HEK293 (cell line): ENCODE measurements around the gene DIABLO.

Experiments
- CTCF ChIP-seq: fragments of 450-650 bp; formaldehyde crosslinking; IDR thresholded peaks from 2 replicates; pipeline ENCODE4 v1.5.1; 2016; ENCODE audit warnings: missing biosample characterization, missing genetic modification characterization
- FEZF1 ChIP-seq: fragments of 450-650 bp; formaldehyde crosslinking; IDR thresholded peaks from 2 replicates; pipeline ENCODE4 v1.5.1; 2016; ENCODE audit warnings: missing biosample characterization, missing genetic modification characterization
- GLI2 ChIP-seq: fragments of 450-650 bp; formaldehyde crosslinking; IDR thresholded peaks from 2 replicates; pipeline ENCODE4; 2017; ENCODE audit warnings: missing biosample characterization, missing genetic modification characterization, low read depth, borderline replicate concordance
- HOXA7 ChIP-seq: sonication (generic); formaldehyde crosslinking; IDR thresholded peaks from 2 replicates; pipeline ENCODE4 v1.8.1; 2022; ENCODE audit warnings: missing genetic modification reagents, borderline replicate concordance
- INSM2 ChIP-seq: fragments of 450-650 bp; formaldehyde crosslinking; IDR thresholded peaks from 2 replicates; pipeline ENCODE4 v1.5.1; 2016; ENCODE audit warnings: missing biosample characterization, missing genetic modification characterization
- KLF1 ChIP-seq: fragments of 450-650 bp; formaldehyde crosslinking; IDR thresholded peaks from 2 replicates; pipeline ENCODE4 v1.5.1; 2016; ENCODE audit warnings: missing biosample characterization, missing genetic modification characterization
- OVOL3 ChIP-seq: fragments of 450-650 bp; formaldehyde crosslinking; IDR thresholded peaks from 2 replicates; pipeline ENCODE4 v1.5.1; 2016; ENCODE audit warnings: missing biosample characterization, missing genetic modification characterization
- SALL2 ChIP-seq: fragments of 450-650 bp; formaldehyde crosslinking; IDR thresholded peaks from 2 replicates; pipeline ENCODE4 v1.5.0; 2017; ENCODE audit warnings: missing biosample characterization, mild to moderate bottlenecking, missing genetic modification characterization, borderline replicate concordance
- SETDB1 ChIP-seq: IDR thresholded peaks from one replicate; pipeline ENCODE4 v1.6.1; 2017; ENCODE audit warnings: mild to moderate bottlenecking, low read length, moderate library complexity, mixed read lengths; ENCODE audit not compliant: insufficient read length
- TCF7L2 ChIP-seq: IDR thresholded peaks from 2 replicates; pipeline ENCODE4 v1.6.1; 2011; ENCODE audit warnings: low read depth, mild to moderate bottlenecking, inconsistent platforms, low read length, moderate library complexity, borderline replicate concordance
- TRIM28 ChIP-seq: IDR thresholded peaks from 2 replicates; pipeline ENCODE4 v1.6.1; 2011; ENCODE audit warnings: low read length, control low read depth, borderline replicate concordance
- ZFP41 ChIP-seq: fragments of 450-650 bp; formaldehyde crosslinking; IDR thresholded peaks from 2 replicates; pipeline ENCODE4 v1.5.1; 2016; ENCODE audit warnings: missing biosample characterization, missing genetic modification characterization, borderline replicate concordance
- ZNF112 ChIP-seq: fragments of 450-650 bp; formaldehyde crosslinking; IDR thresholded peaks from 2 replicates; pipeline ENCODE4 v1.5.0; 2017; ENCODE audit warnings: missing biosample characterization, missing genetic modification characterization
- ZNF174 ChIP-seq: fragments of 450-650 bp; formaldehyde crosslinking; IDR thresholded peaks from 2 replicates; pipeline ENCODE4 v1.5.0; 2017; ENCODE audit warnings: missing biosample characterization, mild to moderate bottlenecking, missing genetic modification characterization
- ZNF2 ChIP-seq: fragments of 450-650 bp; formaldehyde crosslinking; IDR thresholded peaks from 2 replicates; pipeline ENCODE4 v1.5.1; 2016; ENCODE audit warnings: missing biosample characterization, missing genetic modification characterization
- ZNF266 ChIP-seq: fragments of 450-650 bp; formaldehyde crosslinking; IDR thresholded peaks from 2 replicates; pipeline ENCODE4 v1.5.1; 2016; ENCODE audit warnings: missing biosample characterization, missing genetic modification characterization, low read depth
- ZNF302 ChIP-seq: fragments of 450-650 bp; formaldehyde crosslinking; IDR thresholded peaks from 2 replicates; pipeline ENCODE4 v1.5.1; 2016; ENCODE audit warnings: missing biosample characterization, missing genetic modification characterization, low read depth
- ZNF324 ChIP-seq: fragments of 450-650 bp; formaldehyde crosslinking; IDR thresholded peaks from 2 replicates; pipeline ENCODE4 v1.5.1; 2016; ENCODE audit warnings: missing biosample characterization, missing genetic modification characterization
- ZNF473 ChIP-seq: fragments of 450-650 bp; formaldehyde crosslinking; IDR thresholded peaks from 2 replicates; pipeline ENCODE4 v1.5.1; 2017; ENCODE audit warnings: missing biosample characterization, missing genetic modification characterization
- ZNF513 ChIP-seq: fragments of 450-650 bp; IDR thresholded peaks from 2 replicates; pipeline ENCODE4 v1.5.1; 2018; ENCODE audit warnings: missing biosample characterization, missing genetic modification characterization
- ZNF514 ChIP-seq: fragments of 450-650 bp; formaldehyde crosslinking; IDR thresholded peaks from 2 replicates; pipeline ENCODE4 v1.5.1; 2016; ENCODE audit warnings: missing biosample characterization, missing genetic modification characterization
- ZNF544 ChIP-seq: fragments of 450-650 bp; formaldehyde crosslinking; IDR thresholded peaks from 2 replicates; pipeline ENCODE4 v1.5.0; 2017; ENCODE audit warnings: missing biosample characterization, missing genetic modification characterization
- ZNF558 ChIP-seq: fragments of 450-650 bp; formaldehyde crosslinking; IDR thresholded peaks from 2 replicates; pipeline ENCODE4 v1.5.1; 2016; ENCODE audit warnings: missing biosample characterization, missing genetic modification characterization
- ZNF580 ChIP-seq: fragments of 450-650 bp; formaldehyde crosslinking; IDR thresholded peaks from 2 replicates; pipeline ENCODE4 v1.5.1; 2016; ENCODE audit warnings: missing biosample characterization, missing genetic modification characterization
- ZNF596 ChIP-seq: fragments of 450-650 bp; IDR thresholded peaks from 2 replicates; pipeline ENCODE4 v1.5.0; 2018; ENCODE audit warnings: missing biosample characterization, mild to moderate bottlenecking, missing genetic modification characterization, moderate library complexity
- ZNF621 ChIP-seq: fragments of 450-650 bp; formaldehyde crosslinking; IDR thresholded peaks from 2 replicates; pipeline ENCODE4 v1.5.1; 2017; ENCODE audit warnings: missing biosample characterization, missing genetic modification characterization
- ZNF664 ChIP-seq: fragments of 450-650 bp; formaldehyde crosslinking; IDR thresholded peaks from 2 replicates; pipeline ENCODE4 v1.5.1; 2016; ENCODE audit warnings: missing biosample characterization, missing genetic modification characterization
- ZNF704 ChIP-seq: fragments of 450-650 bp; formaldehyde crosslinking; IDR thresholded peaks from 2 replicates; pipeline ENCODE4 v1.5.1; 2016; ENCODE audit warnings: missing biosample characterization, missing genetic modification characterization
- ZNF747 ChIP-seq: fragments of 450-650 bp; formaldehyde crosslinking; IDR thresholded peaks from 2 replicates; pipeline ENCODE4 v1.5.1; 2016; ENCODE audit warnings: missing biosample characterization, missing genetic modification characterization
- ZNF776 ChIP-seq: fragments of 450-650 bp; formaldehyde crosslinking; IDR thresholded peaks from 2 replicates; pipeline ENCODE4 v1.5.0; 2017; ENCODE audit warnings: missing biosample characterization, missing genetic modification characterization, borderline replicate concordance
- ZNF785 ChIP-seq: fragments of 450-650 bp; formaldehyde crosslinking; IDR thresholded peaks from 2 replicates; pipeline ENCODE4 v1.5.1; 2016; ENCODE audit warnings: missing biosample characterization, missing genetic modification characterization
- ZNF830 ChIP-seq: fragments of 450-650 bp; IDR thresholded peaks from 2 replicates; pipeline ENCODE4 v1.5.0; 2018; ENCODE audit warnings: missing biosample characterization, missing genetic modification characterization, low read depth, mild to moderate bottlenecking, moderate library complexity
- ZNF843 ChIP-seq: fragments of 450-650 bp; formaldehyde crosslinking; IDR thresholded peaks from 2 replicates; pipeline ENCODE4 v1.5.1; 2016; ENCODE audit warnings: missing biosample characterization, missing genetic modification characterization
- ZSCAN30 ChIP-seq: fragments of 450-650 bp; IDR thresholded peaks from 2 replicates; pipeline ENCODE4 v1.5.1; 2018; ENCODE audit warnings: missing biosample characterization, mild to moderate bottlenecking, missing genetic modification characterization, moderate library complexity
- ZSCAN4 ChIP-seq: fragments of 450-650 bp; formaldehyde crosslinking; IDR thresholded peaks from 2 replicates; pipeline ENCODE4 v1.5.1; 2017; ENCODE audit warnings: missing biosample characterization, missing genetic modification characterization

Gene DIABLO

GRCh38 chr12:122266230-122266901 lies 40.5 kb upstream of the DIABLO start, which contains the start of gene VPS33A (continued):
- TF ChIP-seq ZNF302 (no peak), ZNF112 (tag by site-specific recombination) (no peak), GLI2 (tag by site-specific recombination) (no peak), ZNF2 (tag by site-specific recombination) (peak; percentile 94), SETDB1 (no peak), FEZF1 (tag by site-specific recombination) (peak; percentile 48), ZNF747 (no peak), ZNF473 (no peak), ZNF621 (tag by site-specific recombination) (no peak), ZFP41 (tag by site-specific recombination) (no peak), HOXA7 (CRISPR knock-in tag) (no peak), ZSCAN4 (tag by site-specific recombination) (peak; percentile 73), ZNF174 (tag by site-specific recombination) (no peak), ZNF544 (tag by site-specific recombination) (no peak), ZNF776 (tag by site-specific recombination) (no peak), ZNF830 (tag by site-specific recombination) (no peak), ZNF580 (tag by site-specific recombination) (peak; percentile 99), ZNF324 (peak; percentile 98), ZNF514 (tag by site-specific recombination) (no peak), ZNF664 (tag by site-specific recombination) (peak; percentile 80), ZNF843 (peak; percentile 85), TRIM28 (peak; percentile 70; the same call in 1 of the 2 replicates), INSM2 (tag by site-specific recombination) (peak; percentile 95), CTCF (tag by site-specific recombination) (peak; percentile 22; the same call in 1 of the 2 replicates), ZNF785 (tag by site-specific recombination) (peak; percentile 88; the same call in 1 of the 2 replicates), ZSCAN30 (tag by site-specific recombination) (no peak; the same call in 1 of the 2 replicates), ZNF596 (tag by site-specific recombination) (no peak), ZNF266 (tag by site-specific recombination) (no peak), TCF7L2 (no peak), SALL2 (tag by site-specific recombination) (no peak), ZNF704 (tag by site-specific recombination) (peak; percentile 98), KLF1 (tag by site-specific recombination) (peak; percentile 71), ZNF558 (tag by site-specific recombination) (peak; percentile 77; the same call in 1 of the 2 replicates), ZNF513 (tag by site-specific recombination) (no peak; the same call in 1 of the 2 replicates), OVOL3 (peak; percentile 92)
